GM12875 (cell line): ENCODE results near the gene CTNNA1.

Source experiments
- H3K4me3 ChIP-seq: one replicate; pipeline ENCODE4 v1.5.1; 2011; ENCODE audit warnings: low read depth, low read length, control low read depth
- TF ChIP-seq, protein P1 (sequence below): IDR thresholded peaks from 2 replicates; pipeline ENCODE4 v1.5.1; 2011; ENCODE audit warnings: low read depth, mild to moderate bottlenecking, control low read depth, inconsistent platforms, low read length, moderate library complexity, borderline replicate concordance; ENCODE audit not compliant: insufficient read depth

Gene CTNNA1

GRCh38 chr5:138953387-138954256, 200.4 kb downstream of the CTNNA1 start:
- TF ChIP-seq, protein P1, sequence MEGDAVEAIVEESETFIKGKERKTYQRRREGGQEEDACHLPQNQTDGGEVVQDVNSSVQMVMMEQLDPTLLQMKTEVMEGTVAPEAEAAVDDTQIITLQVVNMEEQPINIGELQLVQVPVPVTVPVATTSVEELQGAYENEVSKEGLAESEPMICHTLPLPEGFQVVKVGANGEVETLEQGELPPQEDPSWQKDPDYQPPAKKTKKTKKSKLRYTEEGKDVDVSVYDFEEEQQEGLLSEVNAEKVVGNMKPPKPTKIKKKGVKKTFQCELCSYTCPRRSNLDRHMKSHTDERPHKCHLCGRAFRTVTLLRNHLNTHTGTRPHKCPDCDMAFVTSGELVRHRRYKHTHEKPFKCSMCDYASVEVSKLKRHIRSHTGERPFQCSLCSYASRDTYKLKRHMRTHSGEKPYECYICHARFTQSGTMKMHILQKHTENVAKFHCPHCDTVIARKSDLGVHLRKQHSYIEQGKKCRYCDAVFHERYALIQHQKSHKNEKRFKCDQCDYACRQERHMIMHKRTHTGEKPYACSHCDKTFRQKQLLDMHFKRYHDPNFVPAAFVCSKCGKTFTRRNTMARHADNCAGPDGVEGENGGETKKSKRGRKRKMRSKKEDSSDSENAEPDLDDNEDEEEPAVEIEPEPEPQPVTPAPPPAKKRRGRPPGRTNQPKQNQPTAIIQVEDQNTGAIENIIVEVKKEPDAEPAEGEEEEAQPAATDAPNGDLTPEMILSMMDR: no peak
- no peak overlapping the region for H3K4me3 ChIP-seq

GRCh38 chr5:138954257-138955012, 201.2 kb downstream of the CTNNA1 start:
- H3K4me3 ChIP-seq: no peak overlapping the region
- TF ChIP-seq, protein P1: no peak

GRCh38 chr5:138955013-138955660, 201.9 kb downstream of the CTNNA1 start:
- no peak overlapping the region for H3K4me3 ChIP-seq
- TF ChIP-seq, protein P1: no peak

DNA sequence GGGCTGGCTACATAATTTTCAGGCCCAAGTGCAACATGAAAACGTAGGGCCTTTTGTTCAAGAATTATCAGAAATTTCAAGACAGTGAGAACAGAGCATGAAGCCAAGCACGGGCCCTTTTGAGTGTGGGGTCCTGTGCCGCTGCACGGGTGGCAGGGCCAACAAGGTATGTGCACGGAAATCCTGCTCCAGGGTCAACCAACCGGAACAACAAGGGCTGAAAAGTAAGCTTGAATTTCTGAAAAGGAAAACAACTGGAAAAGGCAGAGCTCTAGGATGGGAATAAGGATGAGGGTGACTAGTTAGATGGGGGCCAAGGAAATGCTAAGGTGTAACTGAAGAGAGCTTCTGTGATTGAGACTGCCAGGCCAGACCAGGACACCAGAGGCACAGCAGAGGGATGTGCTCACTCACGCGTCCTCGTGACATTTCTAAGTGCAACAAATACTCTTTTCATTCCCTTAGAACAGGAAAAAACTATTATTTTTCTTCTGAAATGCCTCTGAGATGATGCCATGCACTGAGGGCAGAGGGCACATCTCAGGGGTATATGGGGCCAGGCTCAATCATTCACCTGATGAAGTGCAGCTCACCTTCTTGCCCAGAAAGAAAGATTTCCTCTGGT, 202.6 kb downstream of the CTNNA1 start:
- TF ChIP-seq, protein P1: no peak
- no peak overlapping the region for H3K4me3 ChIP-seq

DNA sequence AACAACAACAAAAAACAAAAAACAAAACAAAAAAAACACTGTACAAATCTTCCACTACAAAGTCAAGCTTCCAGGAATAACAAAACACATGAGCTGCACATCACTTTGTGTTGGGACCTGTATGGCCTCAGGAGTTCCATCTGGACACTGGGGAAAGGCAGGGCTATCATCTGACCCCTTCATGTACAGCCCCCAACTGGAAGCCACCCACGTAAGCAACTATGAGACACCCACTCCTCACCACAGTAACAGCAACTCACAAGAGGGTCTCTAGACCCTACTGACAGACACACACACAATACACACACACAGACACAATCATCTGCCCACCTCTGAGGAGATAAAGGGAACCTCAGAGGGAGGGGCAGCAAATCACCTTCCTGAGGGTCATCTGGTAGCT, 203.6 kb downstream of the CTNNA1 start:
- TF ChIP-seq, protein P1: no peak

DNA sequence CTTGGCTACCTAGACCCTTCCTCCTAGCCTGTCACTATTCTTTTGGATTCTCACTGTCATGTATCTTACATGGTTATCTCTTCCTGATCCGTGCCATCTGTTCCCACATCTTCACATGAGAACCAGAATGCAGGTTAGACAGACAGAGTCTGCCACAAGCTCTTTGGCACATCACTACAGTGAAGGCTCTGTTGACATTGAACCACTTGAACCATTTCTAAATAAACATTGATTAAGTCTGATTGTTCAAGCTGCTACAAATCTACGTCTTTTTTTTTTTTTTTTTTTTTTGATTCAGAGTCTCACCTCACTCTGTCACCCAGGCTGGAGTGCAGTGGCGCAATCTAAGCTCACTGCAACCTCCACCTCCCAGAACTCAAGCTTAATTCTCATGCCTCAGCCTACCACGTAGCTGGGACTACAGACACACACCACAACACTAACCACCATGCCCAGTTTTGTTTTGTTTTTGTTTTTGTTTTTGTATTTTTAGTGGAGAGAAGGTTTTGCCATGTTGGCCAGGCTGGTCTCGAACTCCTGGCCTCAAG, 207.0 kb downstream of the CTNNA1 start:
- TF ChIP-seq, protein P1: no peak
- no peak overlapping the region for H3K4me3 ChIP-seq

More for the DNA sequence above, 203.6 kb downstream of the CTNNA1 start:
- H3K4me3 ChIP-seq: no peak overlapping the region
